GM23338 (cell line): ENCODE data around the gene TECPR2. TPM values are rescaled to one million over a fixed set of nuclear protein-coding genes. Genes with fewer than 3 reads are reported as not detected.

Experiments
- ATAC-seq: fragments of 200-7000 bp; cut with Tn5 transposase; 3 replicates; pipeline ENCODE4 v1.9.1; 2020
- DNase-seq: peaks from one replicate; pipeline ENCODE4 v3.0.0-alpha.2; 2015; ENCODE audit warnings: low spot score
- H2AFZ ChIP-seq: fragments of 200-600 bp; sonication (generic); 2 replicates; pipeline ENCODE4 v1.8.0; 2016; ENCODE audit warnings: antibody characterized with exemption, mild to moderate bottlenecking, moderate library complexity
- H3F3A ChIP-seq: fragments of 200-600 bp; sonication (generic); replicated peaks from 2 replicates; pipeline ENCODE4 v1.8.0; 2017; ENCODE audit warnings: antibody characterized with exemption, mixed run types, low read depth
- H3K27ac ChIP-seq: fragments of 200-600 bp; sonication (generic); 2 replicates; pipeline ENCODE4 v1.6.1; 2016; ENCODE audit warnings: low read depth
- H3K27me3 ChIP-seq: fragments of 200-600 bp; sonication (generic); 2 replicates; pipeline ENCODE4 v1.8.0; 2016; ENCODE audit warnings: mild to moderate bottlenecking, mixed run types, moderate library complexity; ENCODE audit not compliant: insufficient read depth
- H3K36me3 ChIP-seq: fragments of 200-600 bp; sonication (generic); 2 replicates; pipeline ENCODE4 v1.8.0; 2016; ENCODE audit warnings: mild to moderate bottlenecking; ENCODE audit not compliant: insufficient read depth
- H3K4me1 ChIP-seq: fragments of 200-600 bp; sonication (generic); 2 replicates; pipeline ENCODE4 v1.8.0; 2016; ENCODE audit warnings: mild to moderate bottlenecking, moderate library complexity; ENCODE audit not compliant: insufficient read depth
- H3K4me2 ChIP-seq: fragments of 200-600 bp; sonication (generic); 2 replicates; pipeline ENCODE4 v1.7.1; 2017; ENCODE audit warnings: mixed run types
- H3K4me3 ChIP-seq: fragments of 200-600 bp; sonication (generic); 2 replicates; pipeline ENCODE4 v1.6.1; 2016; ENCODE audit warnings: mixed run types
- H3K79me2 ChIP-seq: fragments of 200-600 bp; sonication (generic); replicated peaks from 2 replicates; pipeline ENCODE4 v1.8.0; 2017; ENCODE audit warnings: mild to moderate bottlenecking; ENCODE audit not compliant: insufficient read depth
- H3K9me2 ChIP-seq: fragments of 200-600 bp; sonication (generic); 2 replicates; pipeline ENCODE4 v1.8.0; 2017; ENCODE audit not compliant: insufficient read depth
- H4K20me1 ChIP-seq: fragments of 200-600 bp; sonication (generic); replicated peaks from 2 replicates; pipeline ENCODE4 v1.8.0; 2017; ENCODE audit warnings: mild to moderate bottlenecking; ENCODE audit not compliant: insufficient read depth
- H3K27ac Mint-ChIP-seq: 2 replicates; pipeline ENCODE4 v1.8.0; 2020; ENCODE audit warnings: inconsistent platforms, mild to moderate bottlenecking, moderate library complexity, mixed read lengths
- H3K27me3 Mint-ChIP-seq: 3 replicates; pipeline ENCODE4 v1.8.0; 2022; ENCODE audit warnings: low read depth, mild to moderate bottlenecking, moderate library complexity, mixed read lengths, inconsistent platforms; ENCODE audit not compliant: insufficient read depth, poor library complexity
- H3K36me3 Mint-ChIP-seq: 3 replicates; pipeline ENCODE4 v1.8.0; 2021; ENCODE audit warnings: low read depth, mild to moderate bottlenecking, inconsistent platforms, moderate library complexity, mixed read lengths
- H3K4me1 Mint-ChIP-seq: 3 replicates; pipeline ENCODE4 v1.8.0; 2020; ENCODE audit warnings: mild to moderate bottlenecking, inconsistent platforms, mixed read lengths
- H3K4me3 Mint-ChIP-seq: 3 replicates; pipeline ENCODE4 v1.8.0; 2021; ENCODE audit warnings: moderate library complexity, mild to moderate bottlenecking, inconsistent platforms, mixed read lengths
- H3K9me3 Mint-ChIP-seq: 3 replicates; pipeline ENCODE4 v1.8.0; 2020; ENCODE audit warnings: moderate library complexity, mild to moderate bottlenecking, inconsistent platforms, mixed read lengths
- CREB1 ChIP-seq: fragments of 250-450 bp; sonication (Bioruptor Pico); IDR thresholded peaks from 2 replicates; pipeline ENCODE4 v1.5.0; 2020; ENCODE audit warnings: low read depth, mild to moderate bottlenecking, moderate library complexity
- EZH2 ChIP-seq: fragments of 200-600 bp; sonication (generic); IDR thresholded peaks from one replicate; pipeline ENCODE4 v1.8.0; 2017; ENCODE audit warnings: antibody characterized with exemption, mild to moderate bottlenecking, low read depth; ENCODE audit not compliant: unreplicated experiment
- EZH2phosphoT487 ChIP-seq: fragments of 200-600 bp; sonication (generic); IDR thresholded peaks from one replicate; pipeline ENCODE4 v1.8.1; 2018; ENCODE audit warnings: antibody characterized with exemption; ENCODE audit not compliant: unreplicated experiment
- NANOG ChIP-seq: IDR thresholded peaks from 2 replicates; pipeline ENCODE4 v1.6.1; 2016; ENCODE audit warnings: antibody characterized with exemption, borderline replicate concordance
- POLR2AphosphoS5 ChIP-seq: IDR thresholded peaks from 2 replicates; pipeline ENCODE4 v1.6.1; 2016; ENCODE audit warnings: antibody characterized with exemption, low read depth
- STAT1 ChIP-seq: IDR thresholded peaks from one replicate; pipeline ENCODE4 v1.6.1; 2016; ENCODE audit warnings: antibody characterized with exemption; ENCODE audit not compliant: unreplicated experiment
- ZNF114 ChIP-seq: fragments of 250-450 bp; sonication (Bioruptor Pico); IDR thresholded peaks from 2 replicates; pipeline ENCODE4 v1.5.0; 2020; ENCODE audit warnings: mild to moderate bottlenecking, moderate library complexity
- ZNF331 ChIP-seq: fragments of 250-450 bp; sonication (Bioruptor Pico); IDR thresholded peaks from 2 replicates; pipeline ENCODE4 v1.5.0; 2020; ENCODE audit warnings: low read depth, mild to moderate bottlenecking, moderate library complexity
- polyA plus RNA-seq: library from polyadenylated mRNA; unstranded; fragments of >200 nt; fragmentation: Nextera tagmentation; extraction: Ambion mirVana; gene quantifications from 2 replicates; pipeline ENCODE4 v1.2.1, GENCODE V29; 2016
- total RNA-seq: library from RNA; depleted of rRNA; stranded (reverse); fragments of >200 nt; shearing (Covaris generic); gene quantifications from 2 replicates; pipeline ENCODE4 v1.2.3, GENCODE V29; 2014
- TF ChIP-seq, protein P1 (sequence below), 2 experiments: fragments of 200-600 bp in 1 of 2; sonication (generic) in 1 of 2; conservative IDR thresholded peaks; 2 replicates each; pipeline versions ENCODE4 v1.5.1 to v1.6.1; 2016 to 2017; ENCODE audit warnings: antibody characterized with exemption in 2 of 2, low read depth in 2 of 2, mild to moderate bottlenecking in 2 of 2, moderate library complexity in 1 of 2
- TF ChIP-seq, protein P2 (sequence below): IDR thresholded peaks from one replicate; pipeline ENCODE4 v1.6.1; 2018; ENCODE audit warnings: antibody characterized with exemption; ENCODE audit not compliant: unreplicated experiment

TECPR2 gene
- total and polyA plus RNA-seq, 2 experiments from 2014 or later: 4.8 to 20.5 TPM

DNA sequence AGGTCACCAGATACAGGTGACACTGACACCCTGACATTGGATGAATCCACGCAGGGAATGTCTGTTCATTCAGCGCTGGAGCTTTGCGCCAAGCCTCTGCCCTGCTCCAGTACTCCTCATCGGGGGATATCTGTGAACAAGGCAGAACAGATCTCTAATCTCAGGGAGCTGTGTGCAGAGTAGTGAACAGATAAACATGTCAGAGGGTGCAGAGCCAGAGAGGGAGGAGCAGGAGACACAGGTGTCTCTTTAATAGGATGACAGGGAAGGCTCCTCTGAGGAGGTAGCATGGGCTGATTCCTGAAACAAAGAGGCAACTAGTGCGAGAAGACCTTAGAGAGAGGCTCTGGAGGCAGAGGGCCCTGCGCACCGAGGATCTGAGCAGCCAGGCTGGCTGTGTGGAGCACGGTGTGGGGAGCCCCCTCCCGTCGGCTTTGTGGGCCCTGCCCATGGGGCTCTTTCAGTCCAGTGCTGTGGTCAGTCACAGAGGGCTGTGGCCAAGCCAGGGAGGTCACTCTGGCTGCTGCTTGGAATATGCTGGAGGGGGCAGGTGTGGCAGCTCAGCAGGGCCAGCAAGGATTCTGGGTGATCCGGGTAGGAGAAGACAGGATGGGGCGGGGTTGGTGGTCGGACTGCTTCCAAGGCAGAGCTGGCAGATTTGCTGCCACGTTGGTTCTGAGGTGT is 55.6 kb downstream of the TECPR2 start:
- Mint-ChIP-seq H3K4me3 (no peak overlapping the region), H3K27me3 (peaks cover 5% of the 10 kb centered on the region), H3K9me3 (no peaks in the 10 kb centered on the region), H3K27ac (peak overlapping the region; percentile 82), H3K36me3 (peaks cover 2% of the 10 kb centered on the region; the same call in 2 of the 3 replicates), H3K4me1 (peaks cover 15% of the 10 kb centered on the region)
- Histone ChIP-seq H2AFZ (no peak overlapping the region), H3K27me3 (no peaks in the 10 kb centered on the region), H3K4me1 (no peaks in the 10 kb centered on the region), H3K4me2 (no peak overlapping the region), H3K4me3 (no peak overlapping the region), H3K9me2 (no peaks in the 10 kb centered on the region), H4K20me1 (no peaks in the 10 kb centered on the region), H3K27ac (no peak overlapping the region), H3F3A (no peaks in the 10 kb centered on the region), H3K79me2 (no peaks in the 10 kb centered on the region), H3K36me3 (no peaks in the 10 kb centered on the region)
- ATAC-seq (peak; percentile 22), DNase-seq (no peak)
- TF ChIP-seq, protein P1, sequence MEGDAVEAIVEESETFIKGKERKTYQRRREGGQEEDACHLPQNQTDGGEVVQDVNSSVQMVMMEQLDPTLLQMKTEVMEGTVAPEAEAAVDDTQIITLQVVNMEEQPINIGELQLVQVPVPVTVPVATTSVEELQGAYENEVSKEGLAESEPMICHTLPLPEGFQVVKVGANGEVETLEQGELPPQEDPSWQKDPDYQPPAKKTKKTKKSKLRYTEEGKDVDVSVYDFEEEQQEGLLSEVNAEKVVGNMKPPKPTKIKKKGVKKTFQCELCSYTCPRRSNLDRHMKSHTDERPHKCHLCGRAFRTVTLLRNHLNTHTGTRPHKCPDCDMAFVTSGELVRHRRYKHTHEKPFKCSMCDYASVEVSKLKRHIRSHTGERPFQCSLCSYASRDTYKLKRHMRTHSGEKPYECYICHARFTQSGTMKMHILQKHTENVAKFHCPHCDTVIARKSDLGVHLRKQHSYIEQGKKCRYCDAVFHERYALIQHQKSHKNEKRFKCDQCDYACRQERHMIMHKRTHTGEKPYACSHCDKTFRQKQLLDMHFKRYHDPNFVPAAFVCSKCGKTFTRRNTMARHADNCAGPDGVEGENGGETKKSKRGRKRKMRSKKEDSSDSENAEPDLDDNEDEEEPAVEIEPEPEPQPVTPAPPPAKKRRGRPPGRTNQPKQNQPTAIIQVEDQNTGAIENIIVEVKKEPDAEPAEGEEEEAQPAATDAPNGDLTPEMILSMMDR (conservative IDR thresholded peaks at IDR 0.05; ENCODE audit: low read depth in 2 of 2): peak in 1 of 2 experiments; percentile 24; a peak in 2 of 4 replicates
- no peak for TF ChIP-seq NANOG

DNA sequence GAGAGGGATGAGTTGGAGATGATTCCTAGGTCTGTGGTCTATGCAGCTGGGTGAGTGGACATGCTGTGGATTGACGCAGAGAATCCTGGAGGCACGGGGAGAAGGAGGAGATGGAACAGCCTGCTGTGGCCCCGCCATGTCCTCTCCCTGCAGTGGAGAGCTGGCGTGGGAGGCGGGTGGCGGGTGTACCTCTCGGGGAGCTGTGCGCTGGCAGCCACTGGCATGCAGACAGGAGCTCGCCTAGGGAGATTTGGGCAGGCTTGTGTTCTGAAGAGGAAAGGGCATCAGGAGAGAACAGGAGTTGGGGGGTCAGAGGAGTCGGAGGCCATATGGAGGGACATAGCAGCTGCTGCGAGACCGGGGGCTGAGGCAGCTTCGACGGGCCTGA is 56.1 kb downstream of the TECPR2 start:
- H3K27me3 ChIP-seq: no peaks in the 10 kb centered on the region
- DNase-seq: no peak
- no peak overlapping the region for H3K27ac ChIP-seq
- peak overlapping the region; percentile 61 for H3K27ac Mint-ChIP-seq
- no peaks in the 10 kb centered on the region for H3K4me1 ChIP-seq
- ATAC-seq: no peak
- no peak overlapping the region for H3K4me3 ChIP-seq
- H3K9me2 ChIP-seq: no peaks in the 10 kb centered on the region
- H3K4me1 Mint-ChIP-seq: peaks cover 15% of the 10 kb centered on the region
- no peaks in the 10 kb centered on the region for H3K79me2 ChIP-seq
- no peak overlapping the region for H3K4me2 ChIP-seq
- no peaks in the 10 kb centered on the region for H3K36me3 ChIP-seq
- no peaks in the 10 kb centered on the region for H3F3A ChIP-seq
- no peaks in the 10 kb centered on the region for H4K20me1 ChIP-seq
- no peaks in the 10 kb centered on the region for H3K9me3 Mint-ChIP-seq
- H3K27me3 Mint-ChIP-seq: peaks cover 5% of the 10 kb centered on the region
- no peak overlapping the region for H2AFZ ChIP-seq
- H3K4me3 Mint-ChIP-seq: no peak overlapping the region
- H3K36me3 Mint-ChIP-seq: peaks cover 2% of the 10 kb centered on the region; the same call in 2 of the 3 replicates
- TF ChIP-seq CREB1 (no peak), EZH2 (no peak), NANOG (no peak), EZH2phosphoT487 (no peak), ZNF114 (CRISPR knock-in tag) (no peak), ZNF331 (CRISPR knock-in tag) (no peak), STAT1 (no peak), POLR2AphosphoS5 (no peak)
- TF ChIP-seq, protein P2, sequence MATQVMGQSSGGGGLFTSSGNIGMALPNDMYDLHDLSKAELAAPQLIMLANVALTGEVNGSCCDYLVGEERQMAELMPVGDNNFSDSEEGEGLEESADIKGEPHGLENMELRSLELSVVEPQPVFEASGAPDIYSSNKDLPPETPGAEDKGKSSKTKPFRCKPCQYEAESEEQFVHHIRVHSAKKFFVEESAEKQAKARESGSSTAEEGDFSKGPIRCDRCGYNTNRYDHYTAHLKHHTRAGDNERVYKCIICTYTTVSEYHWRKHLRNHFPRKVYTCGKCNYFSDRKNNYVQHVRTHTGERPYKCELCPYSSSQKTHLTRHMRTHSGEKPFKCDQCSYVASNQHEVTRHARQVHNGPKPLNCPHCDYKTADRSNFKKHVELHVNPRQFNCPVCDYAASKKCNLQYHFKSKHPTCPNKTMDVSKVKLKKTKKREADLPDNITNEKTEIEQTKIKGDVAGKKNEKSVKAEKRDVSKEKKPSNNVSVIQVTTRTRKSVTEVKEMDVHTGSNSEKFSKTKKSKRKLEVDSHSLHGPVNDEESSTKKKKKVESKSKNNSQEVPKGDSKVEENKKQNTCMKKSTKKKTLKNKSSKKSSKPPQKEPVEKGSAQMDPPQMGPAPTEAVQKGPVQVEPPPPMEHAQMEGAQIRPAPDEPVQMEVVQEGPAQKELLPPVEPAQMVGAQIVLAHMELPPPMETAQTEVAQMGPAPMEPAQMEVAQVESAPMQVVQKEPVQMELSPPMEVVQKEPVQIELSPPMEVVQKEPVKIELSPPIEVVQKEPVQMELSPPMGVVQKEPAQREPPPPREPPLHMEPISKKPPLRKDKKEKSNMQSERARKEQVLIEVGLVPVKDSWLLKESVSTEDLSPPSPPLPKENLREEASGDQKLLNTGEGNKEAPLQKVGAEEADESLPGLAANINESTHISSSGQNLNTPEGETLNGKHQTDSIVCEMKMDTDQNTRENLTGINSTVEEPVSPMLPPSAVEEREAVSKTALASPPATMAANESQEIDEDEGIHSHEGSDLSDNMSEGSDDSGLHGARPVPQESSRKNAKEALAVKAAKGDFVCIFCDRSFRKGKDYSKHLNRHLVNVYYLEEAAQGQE: no peak
- TF ChIP-seq, protein P1 (conservative IDR thresholded peaks at IDR 0.05; ENCODE audit: low read depth in 2 of 2): no peak
